ENCODE measurements around the gene EPN2.
A peak's percentile ranks its signal among the peaks of the same experiment; 100 is the strongest.

The EPN2 gene

DNA sequence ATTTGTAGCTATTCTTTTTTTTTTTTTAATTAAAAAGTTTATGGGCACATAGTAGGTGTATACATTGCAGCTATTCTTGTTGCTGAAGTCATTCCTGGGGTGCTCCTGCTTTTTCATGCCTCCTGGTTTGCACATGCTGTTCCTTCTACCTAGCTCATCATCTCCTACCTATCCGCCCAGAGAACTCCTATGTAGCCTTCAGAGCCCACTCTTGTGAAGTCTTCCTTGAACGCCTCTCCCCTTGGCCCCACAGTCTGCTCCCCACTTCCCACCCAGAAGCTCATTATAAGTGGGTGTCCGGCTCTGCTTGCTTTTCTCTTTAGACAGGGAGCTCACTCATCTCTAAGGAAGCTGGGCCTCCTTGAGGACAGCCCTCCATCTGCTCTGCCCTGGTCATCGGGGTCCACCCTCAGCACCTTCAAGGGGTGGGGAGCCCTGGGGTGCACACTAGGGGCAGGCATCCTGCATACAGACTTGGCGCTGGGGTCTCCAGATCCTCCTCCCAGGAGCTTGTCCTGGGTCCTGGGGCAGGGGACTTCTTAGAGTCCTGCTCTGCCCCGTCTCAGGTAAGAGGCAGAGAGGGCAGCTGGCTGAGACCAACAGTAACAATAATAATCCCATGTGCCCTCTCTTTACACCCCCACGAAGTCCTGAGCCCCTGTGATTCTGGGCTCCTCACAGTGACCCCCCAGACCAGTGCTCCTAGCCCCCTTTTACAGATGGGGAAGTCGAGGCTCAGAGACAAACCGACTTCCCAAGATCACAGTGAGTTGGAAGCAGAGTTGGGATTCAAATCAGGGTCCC, 128.9 kb downstream of the EPN2 start:
- DNase-seq (ENCODE audit: low read depth): no peak

DNA sequence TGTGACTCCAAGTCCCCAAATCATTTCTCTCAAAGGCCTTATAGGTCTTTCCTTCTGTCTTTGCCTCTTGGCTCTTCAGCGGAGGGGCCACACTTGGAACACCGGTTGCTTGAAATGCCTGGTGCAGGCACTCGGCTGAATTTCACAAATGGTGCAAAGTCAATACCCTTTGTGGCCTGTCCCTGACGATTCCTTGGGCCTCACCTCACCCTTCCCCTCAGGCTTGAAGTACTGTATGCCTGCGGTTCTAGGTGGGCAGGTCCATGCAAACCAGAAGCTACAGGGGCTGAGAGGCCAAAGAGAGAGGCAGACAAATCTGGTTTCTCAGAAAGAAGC, 129.4 kb downstream of the EPN2 start:
- no peak for DNase-seq (ENCODE audit: low read depth)

DNA sequence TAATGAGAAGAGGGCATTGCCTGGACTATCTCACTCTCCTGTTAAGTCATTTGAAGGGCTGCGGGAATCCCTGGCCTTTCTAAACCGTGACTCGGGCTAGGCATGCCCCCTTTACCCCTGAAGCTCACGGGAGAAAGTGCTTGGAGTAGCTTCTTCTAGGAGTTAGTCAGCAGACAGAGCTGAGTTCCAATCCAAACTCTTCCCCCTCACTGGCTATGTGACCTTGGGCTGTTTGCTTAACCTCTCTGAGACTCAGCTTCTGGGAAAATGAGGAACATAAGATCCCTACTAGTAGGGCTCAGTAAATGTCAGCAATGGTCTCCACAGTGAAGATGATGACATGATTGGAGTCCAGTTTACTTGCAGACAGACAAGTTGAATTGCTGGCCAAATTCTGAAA, 131.1 kb downstream of the EPN2 start:
- no peak for DNase-seq (ENCODE audit: low read depth)

DNA sequence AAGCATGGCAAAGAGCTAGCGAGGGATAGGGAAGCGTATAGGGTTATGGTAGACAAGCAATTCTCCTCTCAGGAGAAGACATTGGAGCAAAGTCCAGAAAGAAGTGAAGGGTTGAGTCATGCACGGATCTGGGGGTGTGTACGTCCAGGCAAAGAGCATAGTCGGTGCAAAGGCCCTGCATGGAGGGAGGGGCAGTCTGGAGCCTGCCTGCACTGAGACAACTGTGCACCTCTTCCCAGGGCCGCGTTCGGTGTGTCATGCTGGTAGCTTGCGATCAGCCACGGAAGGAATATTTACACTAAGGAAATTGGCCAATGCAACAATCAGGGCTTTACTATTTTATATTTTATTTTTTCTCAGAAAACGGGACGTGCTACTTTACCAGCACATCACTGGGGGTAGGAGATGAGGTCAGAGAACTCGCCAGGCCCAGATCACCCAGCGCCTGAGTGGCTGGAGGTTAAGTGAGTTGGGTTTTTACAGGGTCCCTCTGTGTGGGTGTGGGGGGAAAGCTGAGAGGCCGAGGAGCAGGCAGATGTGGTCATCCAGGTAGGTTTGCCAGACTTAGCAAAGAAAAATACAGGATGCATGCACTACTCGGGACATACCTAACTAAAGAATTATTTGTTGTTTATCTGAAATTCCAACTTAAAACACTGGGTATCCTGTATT, 132.1 kb downstream of the EPN2 start:
- DNase-seq (ENCODE audit: low read depth): no peak

DNA sequence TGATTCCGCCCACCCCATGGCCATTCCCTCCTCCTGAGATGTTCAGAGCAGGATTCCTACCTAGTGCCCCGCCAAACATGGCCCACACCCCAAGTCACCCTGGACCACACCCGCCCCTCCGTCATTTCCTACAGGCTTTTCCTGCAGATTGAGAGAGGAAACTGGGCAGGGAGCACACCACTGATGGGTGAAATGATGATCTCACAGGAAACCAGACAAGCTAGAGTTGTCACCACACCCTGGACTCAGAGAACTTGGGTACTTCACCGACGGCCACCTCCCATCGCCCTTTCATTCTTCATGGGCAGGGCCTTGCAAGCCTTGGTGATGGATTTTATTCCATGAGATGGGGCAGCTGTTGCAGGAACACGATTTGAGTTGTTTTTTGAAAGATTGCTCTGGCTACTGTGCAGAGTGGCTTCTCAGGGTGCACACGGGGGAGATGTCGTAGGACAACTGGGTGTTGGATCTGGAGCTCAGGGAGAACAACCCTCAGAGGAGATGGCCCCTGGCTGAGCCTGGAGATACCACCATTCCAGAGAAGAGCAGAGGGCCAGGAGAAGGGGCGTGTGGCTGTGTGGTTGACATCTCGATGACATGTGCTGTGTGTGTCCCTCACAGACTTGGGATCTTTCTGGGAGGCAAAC, 132.8 kb downstream of the EPN2 start:
- no peak for DNase-seq (ENCODE audit: low read depth)

DNA sequence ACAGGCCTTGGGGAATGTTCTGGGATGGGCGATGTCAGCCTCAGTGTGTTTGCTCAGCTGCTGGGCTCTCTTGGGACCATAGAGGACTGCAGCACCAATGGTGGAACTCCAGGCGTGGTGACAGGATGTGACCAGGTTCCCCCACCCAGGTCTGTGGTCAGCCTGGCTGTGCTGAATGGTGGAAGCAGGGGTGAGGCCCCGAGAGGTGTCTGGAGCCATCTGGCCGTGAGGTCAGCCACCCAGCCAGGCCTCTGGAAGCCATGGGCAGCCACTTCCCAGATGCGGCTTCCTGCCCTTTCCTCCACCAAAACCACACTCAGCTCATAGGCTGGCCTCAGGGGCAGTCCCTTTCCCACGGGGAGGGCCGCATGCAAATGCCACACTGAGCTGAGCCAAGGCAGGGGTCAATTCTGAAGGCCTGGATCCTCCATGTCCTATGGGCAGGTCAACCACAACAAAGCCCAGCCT, 133.4 kb downstream of the EPN2 start:
- DNase-seq (ENCODE audit: low read depth): no peak

DNA sequence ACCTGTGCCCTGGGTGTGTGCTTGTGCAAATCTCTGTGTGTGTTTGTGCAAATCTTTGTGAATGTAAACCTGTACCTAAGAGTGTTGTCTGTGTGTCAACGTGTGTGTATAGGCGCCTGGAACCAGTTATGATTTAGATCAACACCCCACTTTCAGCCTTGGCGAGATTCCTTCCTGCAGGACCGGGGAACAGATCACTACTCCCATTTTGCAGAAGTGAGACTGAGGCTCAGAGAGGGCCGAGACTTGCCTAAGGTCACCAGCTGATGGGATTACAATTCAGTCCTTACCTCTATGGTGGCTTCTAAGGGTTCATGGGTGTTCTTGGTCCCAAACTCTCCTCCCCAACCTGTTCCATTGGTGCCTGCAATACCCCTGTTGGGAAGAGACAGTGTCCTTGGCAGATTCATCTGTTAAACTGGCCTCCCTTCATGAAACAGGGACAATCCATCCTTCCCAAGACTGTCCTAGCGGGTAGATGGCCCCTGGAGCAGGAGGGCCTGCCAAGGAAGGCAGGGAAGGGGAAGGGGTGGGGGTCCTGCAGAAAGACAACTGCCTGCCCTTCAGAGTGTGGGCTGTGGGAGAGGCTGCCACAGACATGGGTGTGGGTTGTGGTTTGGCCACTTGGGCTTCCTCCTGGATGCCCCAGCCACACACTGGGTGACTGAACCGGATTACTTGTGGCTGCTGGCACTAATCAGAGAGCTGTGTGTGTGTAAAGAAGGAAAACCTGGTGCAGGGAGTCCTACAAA, 134.3 kb downstream of the EPN2 start:
- no peak for DNase-seq (ENCODE audit: low read depth)

DNA sequence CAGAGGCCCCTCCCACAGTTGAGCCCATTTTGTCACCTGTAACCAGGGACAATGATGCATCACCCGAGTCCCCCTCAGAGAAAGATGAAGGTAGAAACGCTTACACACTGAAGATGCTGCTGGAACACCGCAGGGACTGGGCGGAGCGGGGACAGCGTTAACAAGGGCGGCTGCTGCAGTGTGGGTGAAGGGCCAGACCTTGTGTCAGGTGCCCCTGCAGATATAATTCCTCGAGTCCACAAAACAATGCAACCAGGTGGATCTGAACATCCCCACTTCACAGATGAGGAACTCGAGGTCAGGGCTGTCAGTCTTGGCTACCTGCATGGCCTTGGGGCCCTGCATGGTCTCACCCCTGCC, 134.8 kb downstream of the EPN2 start:
- no peak for DNase-seq (ENCODE audit: low read depth)

DNA sequence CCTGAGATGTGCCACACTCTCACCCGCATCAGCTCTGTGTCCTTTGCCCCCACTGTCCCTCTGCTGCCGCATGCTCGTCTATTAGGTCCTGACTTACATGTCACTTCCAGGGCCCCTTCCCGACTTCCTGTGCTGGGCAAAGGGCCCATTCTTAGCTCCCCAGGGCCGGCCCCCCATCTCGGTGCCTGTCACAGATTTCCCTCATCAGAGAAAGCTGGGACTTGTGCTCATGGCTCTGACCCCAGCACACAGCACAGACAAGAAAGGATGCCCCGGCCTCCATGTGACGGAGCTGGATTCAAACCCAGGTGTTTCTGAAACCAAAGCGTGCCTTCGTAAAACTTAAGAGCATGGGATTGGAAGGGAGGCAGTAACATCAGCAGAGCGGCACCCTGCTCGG, 135.3 kb downstream of the EPN2 start:
- no peak for DNase-seq (ENCODE audit: low read depth)

DNA sequence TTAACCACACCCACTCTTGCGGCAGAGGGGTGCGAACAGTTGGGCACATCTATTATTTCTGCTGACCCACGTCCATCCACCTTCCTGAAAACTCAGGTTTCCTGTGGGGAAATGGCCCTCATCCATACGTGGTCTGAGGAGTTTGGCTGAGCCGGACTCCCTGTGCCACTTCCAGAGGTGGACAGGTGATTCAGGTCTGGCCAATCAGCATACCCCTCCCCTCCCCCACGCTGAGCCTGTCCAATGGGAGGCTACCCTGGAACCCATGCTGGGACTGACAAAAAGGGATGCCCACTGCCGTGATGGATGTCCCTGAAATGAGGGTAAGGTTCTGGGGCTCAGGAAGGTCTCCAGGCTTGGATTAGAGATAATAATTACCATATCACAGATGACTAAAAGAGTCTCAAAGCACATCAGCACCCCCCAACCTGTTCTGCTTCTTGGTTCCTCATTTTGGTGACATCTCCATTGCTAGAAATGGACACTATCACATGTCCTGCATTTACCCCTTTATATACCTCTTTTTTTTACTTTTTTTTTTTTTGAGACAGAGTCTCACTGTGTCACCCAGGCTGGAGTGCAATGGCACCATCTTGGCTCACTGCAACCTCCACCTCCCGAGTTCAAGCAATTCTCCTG, 135.8 kb downstream of the EPN2 start:
- no peak for DNase-seq (ENCODE audit: low read depth)

DNA sequence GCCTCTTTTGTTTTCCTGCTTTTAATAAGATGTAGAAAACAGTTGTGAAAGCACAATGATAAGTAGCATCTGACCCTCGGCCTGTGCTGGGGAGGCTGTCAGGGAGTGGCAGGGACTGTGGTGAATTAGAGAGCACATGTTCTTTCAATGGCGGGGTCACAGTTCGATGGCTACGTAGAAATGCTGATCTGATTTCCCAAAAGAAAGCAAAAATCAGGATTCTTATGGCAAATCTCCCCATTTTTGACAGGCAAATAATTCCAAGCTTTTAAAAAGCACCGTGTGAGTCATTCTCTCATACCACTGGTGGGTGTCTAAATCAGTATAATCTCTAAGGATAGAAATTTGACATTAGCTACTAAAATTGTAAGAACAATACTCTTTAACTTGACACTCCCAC, 137.0 kb downstream of the EPN2 start:
- no peak for DNase-seq (ENCODE audit: low read depth)

DNA sequence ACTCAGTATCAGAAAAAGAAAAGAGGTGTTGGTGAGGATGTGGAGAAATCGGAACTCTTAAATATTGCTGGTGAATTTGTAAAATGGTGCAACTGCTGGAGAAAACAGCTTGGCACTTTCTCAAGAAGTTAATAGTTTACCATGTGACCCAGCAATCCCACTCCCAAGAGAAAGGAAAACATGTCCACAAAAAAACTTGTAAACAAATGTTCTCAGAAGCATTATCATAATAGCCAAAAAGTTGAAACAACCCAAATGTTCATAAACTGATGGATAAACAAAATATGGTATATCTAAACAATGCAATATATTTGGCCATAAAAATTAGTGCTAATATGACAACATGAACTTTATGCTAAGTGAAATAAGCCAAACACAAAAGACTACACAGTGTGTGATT, 138.6 kb downstream of the EPN2 start:
- no peak for DNase-seq (ENCODE audit: low read depth)

DNA sequence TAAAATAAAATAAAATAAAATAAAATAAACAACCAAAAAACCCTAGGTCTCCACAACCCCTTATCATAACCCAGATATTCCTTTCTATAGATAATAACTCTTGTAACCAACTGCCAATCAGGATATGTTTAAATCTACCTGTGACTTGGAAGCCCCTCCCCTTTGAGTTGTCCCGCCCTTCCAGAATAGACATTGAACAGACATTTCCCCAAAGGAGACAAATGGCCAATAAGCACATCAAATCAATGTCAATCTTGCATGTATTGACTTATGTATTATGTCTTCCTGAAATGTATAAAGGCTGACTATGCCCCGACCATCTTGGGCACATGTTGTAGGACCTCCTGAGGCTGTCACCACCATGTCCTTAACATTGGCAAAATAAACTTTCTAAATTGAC, 139.6 kb downstream of the EPN2 start:
- no peak for DNase-seq (ENCODE audit: low read depth)

DNA sequence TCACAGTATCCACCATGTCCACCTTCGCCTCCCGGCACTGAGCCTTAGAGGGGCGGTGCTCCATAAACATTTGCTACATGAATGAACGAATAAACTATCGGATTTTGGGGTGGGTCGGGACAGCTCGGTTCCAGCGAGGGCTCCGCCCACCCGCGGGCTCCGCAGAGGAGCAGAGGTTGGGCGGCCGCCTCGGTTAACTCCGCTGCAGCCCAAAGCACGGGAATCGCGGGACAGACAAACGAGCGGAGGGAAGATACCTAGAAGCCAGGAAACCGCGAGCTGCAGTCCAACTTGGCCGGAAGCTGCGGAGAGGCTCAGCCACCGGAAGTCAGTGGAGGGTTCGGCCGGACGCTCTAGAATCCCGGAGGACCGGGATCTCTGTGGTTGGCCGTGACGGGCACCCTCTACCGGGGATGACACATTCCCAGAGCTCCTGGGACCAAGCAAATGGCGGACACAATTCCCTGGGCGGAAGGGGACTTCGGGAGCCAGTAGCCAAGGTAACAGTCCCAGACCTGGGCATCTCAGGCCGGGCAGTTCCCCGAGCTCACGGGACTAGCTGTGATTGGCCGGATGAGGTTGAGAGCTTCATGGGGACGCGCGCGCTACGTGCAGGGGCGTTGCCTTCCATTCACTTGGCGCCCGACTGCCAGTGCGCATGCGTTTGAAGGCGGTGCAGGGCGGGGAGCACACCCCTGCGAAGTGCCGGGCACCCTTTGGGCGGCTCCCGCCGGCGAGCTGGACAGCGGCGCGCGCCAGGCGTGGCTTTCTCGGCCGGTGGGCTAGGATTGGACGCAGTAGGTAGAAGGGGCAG, 140.6 kb downstream of the EPN2 start:
- DNase-seq (ENCODE audit: low read depth): peak; percentile 88

DNA sequence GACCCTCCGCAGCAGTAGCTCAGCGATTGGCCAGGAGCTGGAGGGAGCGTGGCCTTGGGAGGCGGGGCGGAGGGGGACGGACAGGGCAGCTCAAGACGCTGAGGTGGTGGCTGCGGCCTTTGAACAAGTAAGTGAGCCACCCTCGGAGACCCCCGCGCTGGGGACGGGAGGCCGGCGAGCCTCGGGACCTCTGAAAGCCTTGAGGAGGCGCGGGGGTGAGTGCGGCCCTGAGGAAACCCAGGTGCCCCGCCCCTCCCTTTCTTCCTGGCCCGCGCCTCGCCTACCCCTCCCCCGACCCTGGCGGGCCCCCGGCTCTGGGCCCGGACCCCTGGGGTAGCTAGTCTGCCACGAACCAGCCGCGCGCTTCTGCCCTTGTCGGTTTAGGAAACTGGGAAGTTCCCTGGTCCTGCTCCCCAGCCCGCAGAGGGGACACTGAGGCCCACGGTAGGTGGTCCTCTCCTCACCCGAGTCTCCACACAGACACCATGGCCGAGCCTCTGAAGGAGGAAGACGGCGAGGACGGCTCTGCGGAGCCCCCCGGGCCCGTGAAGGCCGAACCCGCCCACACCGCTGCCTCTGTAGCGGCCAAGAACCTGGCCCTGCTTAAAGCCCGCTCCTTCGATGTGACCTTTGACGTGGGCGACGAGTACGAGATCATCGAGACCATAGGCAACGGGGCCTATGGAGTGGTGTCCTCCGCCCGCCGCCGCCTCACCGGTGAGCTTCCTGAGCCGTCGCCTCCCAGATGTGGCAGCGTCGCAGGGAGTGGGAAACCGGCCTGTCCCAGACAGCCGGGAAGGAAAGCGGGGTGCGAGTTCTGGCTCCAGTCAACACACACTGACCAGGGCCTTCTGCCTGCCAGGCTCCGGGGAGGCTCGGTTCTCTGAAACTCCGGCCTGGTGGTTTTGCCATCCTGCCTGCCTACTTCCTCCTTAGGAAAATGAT, 141.5 kb downstream of the EPN2 start, which contains the start of gene MAPK7:
Gene MAPK7, plus strand, starts transcription at position 83 of the 945 bp plus-strand sequence. Its CDS starts 403 bp downstream, at position 486.
- no peak for DNase-seq (ENCODE audit: low read depth)

DNA sequence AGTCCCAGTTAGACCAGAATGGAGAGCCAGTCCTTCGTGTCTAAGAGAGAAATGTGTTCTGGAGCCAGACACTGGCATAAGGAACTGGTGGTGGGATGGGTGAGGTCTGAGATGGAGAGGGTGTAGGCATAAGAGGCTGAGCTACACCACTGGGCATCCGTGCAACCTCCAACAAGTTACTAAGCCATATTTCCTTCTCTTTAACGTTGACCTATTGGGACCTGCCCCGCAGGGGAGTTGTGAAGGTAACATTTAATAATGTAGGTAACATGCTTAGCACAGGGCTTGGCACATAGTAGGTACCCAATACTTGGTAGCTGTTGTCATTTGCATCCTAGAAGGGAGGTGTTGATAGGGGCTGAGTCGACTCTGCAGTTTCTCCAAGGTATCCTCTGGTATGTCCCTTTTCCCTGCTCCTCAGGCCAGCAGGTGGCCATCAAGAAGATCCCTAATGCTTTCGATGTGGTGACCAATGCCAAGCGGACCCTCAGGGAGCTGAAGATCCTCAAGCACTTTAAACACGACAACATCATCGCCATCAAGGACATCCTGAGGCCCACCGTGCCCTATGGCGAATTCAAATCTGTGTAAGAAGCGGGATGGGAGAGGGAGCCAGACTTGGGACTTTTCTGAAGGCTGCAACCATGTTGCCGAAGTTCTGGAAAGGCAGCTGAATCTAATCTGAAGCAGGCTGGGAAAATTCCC, 142.3 kb downstream of the EPN2 start:
- DNase-seq (ENCODE audit: low read depth): no peak

DNA sequence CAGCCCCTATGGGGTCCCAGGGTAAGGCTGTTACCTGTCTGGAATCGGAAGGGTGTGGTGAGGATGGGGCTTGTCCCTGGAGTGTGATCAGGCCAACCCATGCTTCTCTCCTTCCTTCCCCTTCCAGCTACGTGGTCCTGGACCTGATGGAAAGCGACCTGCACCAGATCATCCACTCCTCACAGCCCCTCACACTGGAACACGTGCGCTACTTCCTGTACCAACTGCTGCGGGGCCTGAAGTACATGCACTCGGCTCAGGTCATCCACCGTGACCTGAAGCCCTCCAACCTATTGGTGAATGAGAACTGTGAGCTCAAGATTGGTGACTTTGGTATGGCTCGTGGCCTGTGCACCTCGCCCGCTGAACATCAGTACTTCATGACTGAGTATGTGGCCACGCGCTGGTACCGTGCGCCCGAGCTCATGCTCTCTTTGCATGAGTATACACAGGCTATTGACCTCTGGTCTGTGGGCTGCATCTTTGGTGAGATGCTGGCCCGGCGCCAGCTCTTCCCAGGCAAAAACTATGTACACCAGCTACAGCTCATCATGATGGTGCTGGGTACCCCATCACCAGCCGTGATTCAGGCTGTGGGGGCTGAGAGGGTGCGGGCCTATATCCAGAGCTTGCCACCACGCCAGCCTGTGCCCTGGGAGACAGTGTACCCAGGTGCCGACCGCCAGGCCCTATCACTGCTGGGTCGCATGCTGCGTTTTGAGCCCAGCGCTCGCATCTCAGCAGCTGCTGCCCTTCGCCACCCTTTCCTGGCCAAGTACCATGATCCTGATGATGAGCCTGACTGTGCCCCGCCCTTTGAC, 143.5 kb downstream of the EPN2 start:
- DNase-seq (ENCODE audit: low read depth): no peak

DNA sequence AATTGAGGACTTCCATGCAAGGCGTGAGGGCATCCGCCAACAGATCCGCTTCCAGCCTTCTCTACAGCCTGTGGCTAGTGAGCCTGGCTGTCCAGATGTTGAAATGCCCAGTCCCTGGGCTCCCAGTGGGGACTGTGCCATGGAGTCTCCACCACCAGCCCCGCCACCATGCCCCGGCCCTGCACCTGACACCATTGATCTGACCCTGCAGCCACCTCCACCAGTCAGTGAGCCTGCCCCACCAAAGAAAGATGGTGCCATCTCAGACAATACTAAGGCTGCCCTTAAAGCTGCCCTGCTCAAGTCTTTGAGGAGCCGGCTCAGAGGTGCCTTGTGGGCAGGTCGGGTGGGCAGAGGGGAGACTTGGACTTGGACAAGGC, 144.2 kb downstream of the EPN2 start:
- no peak for DNase-seq (ENCODE audit: low read depth)
